ENCODE results near the gene OAS1. TPM values are rescaled to one million over a fixed set of nuclear protein-coding genes. Genes with fewer than 3 reads are reported as not detected.
A peak's percentile ranks its signal among the peaks of the same experiment; 100 is the strongest.

The OAS1 gene
- total RNA-seq, 1 experiment from 2014 or later = 1.5 TPM

GRCh38 chr12:112933129-112933505 is 26.4 kb downstream of the OAS1 start:
- H3K9me3 Mint-ChIP-seq (ENCODE audit: unreplicated experiment) = no peaks in the 10 kb centered on the region
- CTCF ChIA-PET = interaction anchor here (0.8 to 1.0 kb wide), 2 partner anchors 17 to 25 kb away, joined by 3 to 5 read pairs; no protein-coding TSS in a partner anchor
- no peak for TF ChIP-seq CTCF (IDR thresholded peaks at IDR 0.05; ENCODE audit: unreplicated experiment)
- intact Hi-C loops (cut with micrococcal nuclease) = no loop called here
- no peak for DNase-seq (ENCODE audit: unreplicated experiment)
- no TSS peak for BruUV-seq (replicated peaks)
- H3K4me3 Mint-ChIP-seq (ENCODE audit: unreplicated experiment) = no peak overlapping the region
- H3K4me1 Mint-ChIP-seq (ENCODE audit: insufficient read depth, unreplicated experiment) = peaks cover 25% of the 10 kb centered on the region
- no peak overlapping the region for H3K27ac Mint-ChIP-seq (ENCODE audit: low read depth, unreplicated experiment)
- peaks cover 6% of the 10 kb centered on the region for H3K36me3 Mint-ChIP-seq (ENCODE audit: insufficient read depth, unreplicated experiment)
- H3K27me3 Mint-ChIP-seq (ENCODE audit: insufficient read depth, unreplicated experiment) = no peaks in the 10 kb centered on the region
- POLR2A ChIA-PET = interaction anchor here (0.6 to 1.3 kb wide), 2 partner anchors 16 to 25 kb away, joined by 3 to 9 read pairs; no protein-coding TSS in a partner anchor

DNA sequence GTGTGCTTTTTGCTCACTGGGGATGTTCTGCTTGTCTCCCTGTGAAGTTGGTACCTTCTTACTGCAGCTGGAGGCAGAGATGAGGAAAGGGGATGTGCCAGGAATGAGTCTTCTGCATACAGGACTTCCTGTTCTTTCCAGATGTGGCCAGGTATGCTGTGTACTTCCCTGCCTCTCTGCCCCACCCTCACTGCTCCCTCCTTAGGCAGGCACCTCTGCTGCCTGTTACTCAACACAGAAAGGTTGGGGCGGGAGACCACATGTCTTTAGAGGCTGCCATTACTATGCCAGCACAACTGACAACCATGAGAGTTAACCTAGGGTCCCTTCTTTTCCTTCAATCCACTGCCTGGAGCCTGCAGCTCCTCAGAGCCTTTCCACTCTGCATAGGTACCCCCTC is 29.5 kb downstream of the OAS1 start:
- BruUV-seq (replicated peaks) = no TSS peak
- Mint-ChIP-seq H3K27ac (ENCODE audit: low read depth, unreplicated experiment) (peak overlapping the region; percentile 62), H3K36me3 (ENCODE audit: insufficient read depth, unreplicated experiment) (peaks cover 6% of the 10 kb centered on the region), H3K27me3 (ENCODE audit: insufficient read depth, unreplicated experiment) (no peaks in the 10 kb centered on the region), H3K4me1 (ENCODE audit: insufficient read depth, unreplicated experiment) (peaks cover 33% of the 10 kb centered on the region), H3K9me3 (ENCODE audit: unreplicated experiment) (no peaks in the 10 kb centered on the region), H3K4me3 (ENCODE audit: unreplicated experiment) (no peak overlapping the region)
- ChIA-PET CTCF (interaction anchor here (1.3 kb wide), 1 partner anchor 35 kb away, joined by 10 read pairs; no protein-coding TSS in a partner anchor), POLR2A (interaction anchor here (0.6 to 3.6 kb wide), 4 partner anchors 19 to 301 kb away, joined by 3 to 74 read pairs (median 25); partner anchors contain the start of gene OAS1)
- intact Hi-C loops (cut with micrococcal nuclease) = loop anchor here (5.0 kb wide), 1 partner anchor 34 kb away; no protein-coding TSS in a partner anchor
- DNase-seq (ENCODE audit: unreplicated experiment) = peak; percentile 58
- no peak for TF ChIP-seq CTCF (IDR thresholded peaks at IDR 0.05; ENCODE audit: unreplicated experiment)

DNA sequence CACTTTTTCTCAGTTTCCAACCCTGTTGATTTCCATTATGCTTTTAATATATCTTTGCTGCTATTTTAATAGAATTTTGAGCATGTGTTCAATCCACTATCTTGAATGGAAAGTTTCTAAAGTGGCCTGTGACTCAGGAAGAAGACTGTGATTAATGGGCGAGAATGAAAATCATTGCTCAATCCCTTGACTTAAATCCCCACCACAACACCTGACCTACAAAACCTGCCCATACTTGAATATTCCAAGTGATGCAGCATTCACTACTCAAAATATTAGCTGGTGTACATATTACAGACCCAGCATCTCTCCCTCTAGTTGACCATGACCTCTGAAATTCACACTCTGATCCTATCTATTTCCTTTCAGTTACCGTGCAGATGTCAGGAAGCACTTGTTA is 30.2 kb downstream of the OAS1 start:
- TF ChIP-seq CTCF (IDR thresholded peaks at IDR 0.05; ENCODE audit: unreplicated experiment) = no peak
- peaks cover 33% of the 10 kb centered on the region for H3K4me1 Mint-ChIP-seq (ENCODE audit: insufficient read depth, unreplicated experiment)
- peak overlapping the region; percentile 62 for H3K27ac Mint-ChIP-seq (ENCODE audit: low read depth, unreplicated experiment)
- H3K9me3 Mint-ChIP-seq (ENCODE audit: unreplicated experiment) = no peaks in the 10 kb centered on the region
- H3K4me3 Mint-ChIP-seq (ENCODE audit: unreplicated experiment) = peak overlapping the region; percentile 79
- H3K36me3 Mint-ChIP-seq (ENCODE audit: insufficient read depth, unreplicated experiment) = peaks cover 6% of the 10 kb centered on the region
- CTCF ChIA-PET = interaction anchor here (0.6 to 1.8 kb wide), 6 partner anchors 20 to 1023 kb away, joined by 3 to 7 read pairs (median 6); partner anchors contain the start of gene OAS1
- POLR2A ChIA-PET = interaction anchor here (0.7 to 3.6 kb wide), 7 partner anchors 13 to 1095 kb away, joined by 3 to 74 read pairs (median 4); partner anchors contain the start of genes DDX54, OAS1 and RITA1
- H3K27me3 Mint-ChIP-seq (ENCODE audit: insufficient read depth, unreplicated experiment) = no peaks in the 10 kb centered on the region
- DNase-seq (ENCODE audit: unreplicated experiment) = peak; percentile 87
- intact Hi-C loops (cut with micrococcal nuclease) = loop anchor here (1.0 to 5.0 kb wide), 2 partner anchors 21 to 35 kb away; no protein-coding TSS in a partner anchor
- no TSS peak for BruUV-seq (replicated peaks)

GRCh38 chr12:112937741-112938719 is 31.3 kb downstream of the OAS1 start, which contains the start of gene OAS3:
TSS of gene OAS3 (plus strand) at chr12:112938474. CDS start at chr12:112938531, 57 bp downstream.
- CTCF ChIA-PET = interaction anchor here (0.7 to 1.8 kb wide), 7 partner anchors 10 to 94 kb away, joined by 3 to 7 read pairs (median 6); partner anchors contain the start of gene OAS1
- TF ChIP-seq CTCF (IDR thresholded peaks at IDR 0.05; ENCODE audit: unreplicated experiment) = no peak
- peaks cover 6% of the 10 kb centered on the region for H3K36me3 Mint-ChIP-seq (ENCODE audit: insufficient read depth, unreplicated experiment)
- H3K4me3 Mint-ChIP-seq (ENCODE audit: unreplicated experiment) = peak within 1 kb of the TSS; percentile 79
- no peaks in the 10 kb centered on the region for H3K27me3 Mint-ChIP-seq (ENCODE audit: insufficient read depth, unreplicated experiment)
- no peaks in the 10 kb centered on the region for H3K9me3 Mint-ChIP-seq (ENCODE audit: unreplicated experiment)
- H3K4me1 Mint-ChIP-seq (ENCODE audit: insufficient read depth, unreplicated experiment) = peaks cover 33% of the 10 kb centered on the region
- intact Hi-C loops (cut with micrococcal nuclease) = loop anchor here (1.0 to 5.0 kb wide), 2 partner anchors 22 to 36 kb away; no protein-coding TSS in a partner anchor
- no TSS peak for BruUV-seq (replicated peaks)
- peak within 1 kb of the TSS; percentile 62 for H3K27ac Mint-ChIP-seq (ENCODE audit: low read depth, unreplicated experiment)
- POLR2A ChIA-PET = interaction anchor here (0.7 to 3.6 kb wide), 11 partner anchors 10 to 1096 kb away, joined by 3 to 74 read pairs (median 3); partner anchors contain the start of genes DDX54, OAS1 and RITA1
- peak; percentile 79 for DNase-seq (ENCODE audit: unreplicated experiment)

Measured in MCF 10A (cell line).